ENCODE measurements around the gene HTR7. TPM values are rescaled to one million over a fixed set of nuclear protein-coding genes. Genes with fewer than 3 reads are reported as not detected.

The HTR7 gene
- polyA plus RNA-seq, 2 of the 4 experiments (the other 2 are of a cell fraction), result 0.04 to 0.05 TPM

- peak; percentile 20 to 39; a peak in 2 of 6 replicates for ATAC-seq
Observed at GRCh38 chr10:90769946-90770841, 87.6 kb downstream of the HTR7 start.

GRCh38 chr10:90751107-90751997, 106.5 kb downstream of the HTR7 start:
- whole genome bisulfite sequencing (ENCODE audit: missing lambda C conversion rate), result 0% methylated on average over 4 of the region's 4 CpGs
- TF ChIP-seq BCL3 (IDR thresholded peaks at IDR 0.05) (no peak), RAD21 (conservative IDR thresholded peaks at IDR 0.05 in 1 of 2, IDR thresholded peaks at IDR 0.05 in 1 of 2) (peak; percentile 88 to 90), EHMT2 (IDR thresholded peaks at IDR 0.05; ENCODE audit: low read depth) (no peak), SMC3 (IDR thresholded peaks at IDR 0.05) (peak; percentile 91), CTCF (IDR thresholded peaks at IDR 0.05) (peak; percentile 87), E2F6 (IDR thresholded peaks at IDR 0.05; ENCODE audit: borderline replicate concordance, low read depth) (no peak), RNF2 (IDR thresholded peaks at IDR 0.05; ENCODE audit: borderline replicate concordance, low read depth) (no peak), ATOH8 (CRISPR knock-in tag; IDR thresholded peaks at IDR 0.05; ENCODE audit: low read depth) (no peak), CBX2 (IDR thresholded peaks at IDR 0.05; ENCODE audit: borderline replicate concordance, low read depth) (no peak)
- ATAC-seq (peak; percentile 89 to 98), DNase-seq (ENCODE audit: low read depth in 1 of 2, low spot score in 1 of 2) (peak; percentile 56 to 63), FAIRE-seq (no peak)
- no peak overlapping the region for H3K27ac ChIP-seq
- POLR2A ChIA-PET, result no interaction called here
- H3K4me2 ChIP-seq, result no peak overlapping the region
- H3K4me1 ChIP-seq, result no peaks in the 10 kb centered on the region
- H3K9me3 ChIP-seq, result no peaks in the 10 kb centered on the region
- no peak overlapping the region for H3K4me3 ChIP-seq
- CTCF ChIA-PET, result interaction anchor here (0.6 to 3.9 kb wide), 18 partner anchors 11 to 603 kb away, joined by 3 to 52 read pairs (median 4); partner anchors contain the start of genes HTR7 and RPP30

More at GRCh38 chr10:90769946-90770841, 87.6 kb downstream of the HTR7 start:
- FAIRE-seq (no peak), DNase-seq (ENCODE audit: low read depth in 1 of 2, low spot score in 1 of 2) (no peak)
- H3K4me1 ChIP-seq, result no peaks in the 10 kb centered on the region
- no peaks in the 10 kb centered on the region for H3K9me3 ChIP-seq
- 52% methylated on average over 14 of the region's 20 CpGs for WGBS (ENCODE audit: missing lambda C conversion rate)
- ChIA-PET POLR2A (no interaction called here), CTCF (interaction anchor here (0.7 to 1.2 kb wide), 3 partner anchors 15 to 36 kb away, joined by 3 to 5 read pairs (median 4); no protein-coding TSS in a partner anchor)
- H3K4me2 ChIP-seq, result no peak overlapping the region
- no peak overlapping the region for H3K4me3 ChIP-seq
- TF ChIP-seq CHD2 (IDR thresholded peaks at IDR 0.05; ENCODE audit: low read length, partially characterized antibody), result no peak
- TF ChIP-seq POLR2AphosphoS2 (conservative IDR thresholded peaks at IDR 0.05; ENCODE audit: low read length), result no peak
- TF ChIP-seq NFE2L2 (conservative IDR thresholded peaks at IDR 0.05; ENCODE audit: low read length), result no peak
- TF ChIP-seq PBX3 (IDR thresholded peaks at IDR 0.05), result no peak
- TF ChIP-seq NR3C1 (IDR thresholded peaks at IDR 0.05), result no peak
- no peak for TF ChIP-seq FOSL2 (IDR thresholded peaks at IDR 0.05)
- no peak for TF ChIP-seq FOSL2 (CRISPR knock-in tag; IDR thresholded peaks at IDR 0.05)
- no peak for TF ChIP-seq MAZ (IDR thresholded peaks at IDR 0.05; ENCODE audit: borderline replicate concordance, low read depth, low read length)
- no peak overlapping the region for H3K27ac ChIP-seq

Measured in A549 (cell line).